SU-DHL-6 (cell line): ENCODE data around the gene RGS7.

Experiments
- H2AFZ ChIP-seq: fragments of 200-600 bp; sonication (generic); 2 replicates; pipeline ENCODE4 v1.6.1; 2014; ENCODE audit warnings: low read depth, mild to moderate bottlenecking, moderate library complexity, mixed read lengths, antibody characterized with exemption, low read length; ENCODE audit not compliant: severe bottlenecking
- H3F3A ChIP-seq: fragments of 200-600 bp; shearing (Covaris generic); 2 replicates; pipeline ENCODE4 v1.6.0; 2016; ENCODE audit warnings: antibody characterized with exemption, mild to moderate bottlenecking; ENCODE audit not compliant: insufficient read depth
- H3K27ac ChIP-seq: fragments of 200-600 bp; sonication (generic); 2 replicates; pipeline ENCODE4 v1.5.1; 2016; ENCODE audit warnings: low read depth, mild to moderate bottlenecking, low read length, moderate library complexity, mixed read lengths
- H3K27me3 ChIP-seq: fragments of 200-600 bp; sonication (generic), shearing (Covaris generic); 2 replicates; pipeline ENCODE4 v1.6.0; 2014; ENCODE audit warnings: mild to moderate bottlenecking, low read length
- H3K36me3 ChIP-seq: fragments of 200-600 bp; sonication (generic); 2 replicates; pipeline ENCODE4 v1.6.1; 2014; ENCODE audit warnings: mild to moderate bottlenecking, low read length, mixed read lengths
- H3K4me2 ChIP-seq: fragments of 300-600, 200-600 bp; shearing (Covaris generic), sonication (generic); 2 replicates; pipeline ENCODE4 v1.6.0; 2014; ENCODE audit warnings: low read length, low read depth, mild to moderate bottlenecking; ENCODE audit not compliant: poor library complexity, severe bottlenecking
- H3K4me3 ChIP-seq: fragments of 200-600 bp; sonication (generic); 2 replicates; pipeline ENCODE4 v1.5.1; 2014; ENCODE audit warnings: antibody characterized with exemption, low read length, mild to moderate bottlenecking, mixed read lengths; ENCODE audit not compliant: insufficient read depth, poor library complexity, severe bottlenecking
- H3K79me2 ChIP-seq: fragments of 200-600 bp; sonication (generic); 2 replicates; pipeline ENCODE4 v1.6.1; 2014; ENCODE audit warnings: mild to moderate bottlenecking, low read length, moderate library complexity; ENCODE audit not compliant: insufficient read depth
- H3K9ac ChIP-seq: fragments of 200-600 bp; sonication (generic); 2 replicates; pipeline ENCODE4 v1.7.0; 2014; ENCODE audit warnings: mild to moderate bottlenecking, low read length
- H3K9me2 ChIP-seq: fragments of 200-600 bp; sonication (generic); replicated peaks from 2 replicates; pipeline ENCODE4 v1.6.1; 2014; ENCODE audit warnings: low read length; ENCODE audit not compliant: insufficient read depth
- H3K9me3 ChIP-seq: fragments of 200-600 bp; sonication (generic); 2 replicates; pipeline ENCODE4 v1.6.1; 2014; ENCODE audit warnings: low read length, mixed read lengths; ENCODE audit not compliant: insufficient read depth
- H4K20me1 ChIP-seq: fragments of 200-600 bp; sonication (generic); 2 replicates; pipeline ENCODE4 v1.6.1; 2014; ENCODE audit warnings: low read depth, mild to moderate bottlenecking, antibody characterized with exemption, low read length, moderate library complexity, mixed read lengths
- EZH2phosphoT487 ChIP-seq: fragments of 200-600 bp; sonication (generic), shearing (Covaris generic); conservative IDR thresholded peaks from 2 replicates; pipeline ENCODE4 v1.6.1; 2018; ENCODE audit warnings: mild to moderate bottlenecking, antibody characterized with exemption, low read length, moderate library complexity, mixed read lengths
- TF ChIP-seq, protein P1 (sequence below): fragments of 200-600 bp; sonication (generic); IDR thresholded peaks from one replicate; pipeline ENCODE4 v1.5.1; 2017; ENCODE audit warnings: antibody characterized with exemption, mild to moderate bottlenecking, low read length, moderate library complexity; ENCODE audit not compliant: insufficient read depth, poor library complexity, severe bottlenecking

RGS7 gene

DNA sequence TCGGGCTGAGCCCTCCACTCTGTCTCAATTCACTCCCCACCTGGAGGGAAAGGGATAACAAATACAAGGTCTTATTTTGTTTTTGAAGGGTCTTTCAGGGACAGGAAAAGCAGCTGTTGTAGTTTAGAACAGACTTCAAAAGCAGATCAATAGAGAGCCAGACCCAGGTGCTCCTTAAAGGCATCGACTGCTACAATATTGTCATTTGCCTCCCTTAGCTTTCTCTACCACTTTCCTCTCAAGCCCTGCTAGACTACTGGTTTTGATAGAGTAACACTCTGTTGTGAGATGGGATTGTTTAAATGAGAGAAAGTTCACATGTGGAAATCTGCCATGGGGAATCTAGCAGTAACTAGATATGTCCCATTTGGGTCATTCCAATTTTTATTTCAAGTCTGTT lies 24.0 kb downstream of the RGS7 start:
- Histone ChIP-seq H3K27ac (no peak overlapping the region), H4K20me1 (no peaks in the 10 kb centered on the region), H3K4me2 (no peak overlapping the region), H3F3A (no peaks in the 10 kb centered on the region), H3K9me2 (no peaks in the 10 kb centered on the region), H3K9me3 (no peaks in the 10 kb centered on the region), H2AFZ (no peak overlapping the region), H3K9ac (no peak overlapping the region), H3K36me3 (no peaks in the 10 kb centered on the region), H3K27me3 (no peaks in the 10 kb centered on the region), H3K79me2 (no peaks in the 10 kb centered on the region), H3K4me3 (no peak overlapping the region)
- TF ChIP-seq, protein P1, sequence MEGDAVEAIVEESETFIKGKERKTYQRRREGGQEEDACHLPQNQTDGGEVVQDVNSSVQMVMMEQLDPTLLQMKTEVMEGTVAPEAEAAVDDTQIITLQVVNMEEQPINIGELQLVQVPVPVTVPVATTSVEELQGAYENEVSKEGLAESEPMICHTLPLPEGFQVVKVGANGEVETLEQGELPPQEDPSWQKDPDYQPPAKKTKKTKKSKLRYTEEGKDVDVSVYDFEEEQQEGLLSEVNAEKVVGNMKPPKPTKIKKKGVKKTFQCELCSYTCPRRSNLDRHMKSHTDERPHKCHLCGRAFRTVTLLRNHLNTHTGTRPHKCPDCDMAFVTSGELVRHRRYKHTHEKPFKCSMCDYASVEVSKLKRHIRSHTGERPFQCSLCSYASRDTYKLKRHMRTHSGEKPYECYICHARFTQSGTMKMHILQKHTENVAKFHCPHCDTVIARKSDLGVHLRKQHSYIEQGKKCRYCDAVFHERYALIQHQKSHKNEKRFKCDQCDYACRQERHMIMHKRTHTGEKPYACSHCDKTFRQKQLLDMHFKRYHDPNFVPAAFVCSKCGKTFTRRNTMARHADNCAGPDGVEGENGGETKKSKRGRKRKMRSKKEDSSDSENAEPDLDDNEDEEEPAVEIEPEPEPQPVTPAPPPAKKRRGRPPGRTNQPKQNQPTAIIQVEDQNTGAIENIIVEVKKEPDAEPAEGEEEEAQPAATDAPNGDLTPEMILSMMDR, result no peak
- TF ChIP-seq EZH2phosphoT487, result no peak

DNA sequence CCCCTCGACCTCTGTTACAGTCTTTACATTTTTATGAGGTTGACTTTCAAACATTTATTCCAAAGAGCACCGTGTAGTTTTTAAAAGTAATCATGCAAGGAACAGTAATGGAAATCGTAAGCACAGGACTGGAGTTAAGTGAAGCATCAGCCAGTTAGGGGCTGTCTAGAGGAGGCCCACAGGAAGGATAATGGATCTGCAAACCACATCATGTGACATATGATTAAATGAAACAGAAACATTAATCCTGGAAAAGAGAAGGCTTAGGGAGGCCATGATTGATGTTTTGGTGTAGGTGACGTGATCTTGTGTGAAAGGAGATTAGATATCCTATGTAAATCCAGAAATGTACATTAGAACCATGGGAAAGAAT lies 25.0 kb downstream of the RGS7 start:
- no peaks in the 10 kb centered on the region for H3K9me3 ChIP-seq
- TF ChIP-seq EZH2phosphoT487, result no peak
- TF ChIP-seq, protein P1, result no peak
- H3K36me3 ChIP-seq, result no peaks in the 10 kb centered on the region
- H3K79me2 ChIP-seq, result no peaks in the 10 kb centered on the region
- no peak overlapping the region for H3K4me3 ChIP-seq
- H3K9me2 ChIP-seq, result no peaks in the 10 kb centered on the region
- no peak overlapping the region for H3K4me2 ChIP-seq
- H4K20me1 ChIP-seq, result no peaks in the 10 kb centered on the region
- H3K27me3 ChIP-seq, result no peaks in the 10 kb centered on the region
- H3K9ac ChIP-seq, result no peak overlapping the region
- H3F3A ChIP-seq, result no peaks in the 10 kb centered on the region
- no peak overlapping the region for H3K27ac ChIP-seq
- no peak overlapping the region for H2AFZ ChIP-seq

DNA sequence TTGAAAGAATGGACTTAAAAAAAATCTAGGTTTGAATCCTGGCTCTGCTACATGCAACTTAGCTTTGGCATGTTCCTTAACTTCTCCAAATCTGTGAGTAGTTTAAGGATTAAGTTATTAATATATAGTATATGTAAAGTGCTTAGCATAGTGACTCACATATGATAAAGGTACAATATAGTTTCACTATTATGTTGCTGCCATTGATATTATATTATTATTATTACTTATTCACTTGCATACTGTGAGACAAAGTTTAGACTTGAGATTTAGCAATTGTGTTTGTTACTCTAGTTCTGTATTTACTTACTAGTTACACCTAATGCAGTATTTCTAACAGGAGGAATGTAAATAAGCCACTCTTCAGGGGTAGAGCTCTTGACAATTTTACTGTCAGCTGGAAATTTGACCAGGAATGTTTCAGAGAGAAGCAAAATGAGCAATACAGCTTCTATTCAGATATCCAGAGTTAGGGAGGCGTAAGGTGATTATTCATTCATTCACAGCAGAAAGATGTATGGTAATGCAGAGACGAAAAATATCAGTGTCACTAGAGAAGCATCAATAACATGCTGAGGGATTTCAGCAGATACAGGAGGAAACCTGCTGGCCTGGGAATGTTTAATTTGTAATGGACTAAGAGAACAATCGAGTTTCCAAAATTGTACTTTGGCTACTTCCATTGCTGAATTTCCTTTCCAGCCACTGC lies 25.5 kb downstream of the RGS7 start:
- Histone ChIP-seq H3K4me2 (no peak overlapping the region), H3K9ac (no peak overlapping the region), H3K27me3 (no peaks in the 10 kb centered on the region), H2AFZ (no peak overlapping the region), H4K20me1 (no peaks in the 10 kb centered on the region), H3K27ac (no peak overlapping the region), H3K4me3 (no peak overlapping the region), H3K9me2 (no peaks in the 10 kb centered on the region), H3K36me3 (no peaks in the 10 kb centered on the region), H3K9me3 (no peaks in the 10 kb centered on the region), H3F3A (no peaks in the 10 kb centered on the region), H3K79me2 (no peaks in the 10 kb centered on the region)
- no peak for TF ChIP-seq EZH2phosphoT487
- TF ChIP-seq, protein P1, result no peak
